DMS 273 (cell line): ENCODE data around the gene NDUFS5.
"Not testable (repeated sequence)": the region's sequence is repeated elsewhere in the genome, so short reads cannot be mapped to it uniquely, and the experiment has no call there.

Experiments
- DNase-seq: peaks from one replicate; lab custom pipeline; 2025; ENCODE audit not compliant: unreplicated experiment; lab: John Stamatoyannopoulos, UW

The NDUFS5 gene

GRCh38 chr1:39026051-39026865 lies at the start of gene NDUFS5:
NDUFS5 (plus strand) TSS chr1:39026350; CDS start chr1:39028725, 2,375 bp downstream.
- peak; percentile 100 for DNase-seq

- not testable (repeated sequence) for DNase-seq
Observed at GRCh38 chr1:38977399-38978244, 48.5 kb upstream of the NDUFS5 start.

- peak; percentile 94 for DNase-seq
Observed at GRCh38 chr1:38978245-38978542, 48.0 kb upstream of the NDUFS5 start.

GRCh38 chr1:38979380-38979779 lies 46.8 kb upstream of the NDUFS5 start:
- DNase-seq, result not testable (repeated sequence)

- no peak for DNase-seq
Observed at GRCh38 chr1:38989979-38990378, 36.2 kb upstream of the NDUFS5 start.

- DNase-seq, result peak; percentile 99
Observed at GRCh38 chr1:38990386-38990737, 35.8 kb upstream of the NDUFS5 start.

- DNase-seq, result peak; percentile 100
Observed at GRCh38 chr1:38990738-38991637, 35.2 kb upstream of the NDUFS5 start, which contains the start of gene AKIRIN1. AKIRIN1 (plus strand) TSS chr1:38991276; CDS start chr1:38991381, 105 bp downstream.

DNA sequence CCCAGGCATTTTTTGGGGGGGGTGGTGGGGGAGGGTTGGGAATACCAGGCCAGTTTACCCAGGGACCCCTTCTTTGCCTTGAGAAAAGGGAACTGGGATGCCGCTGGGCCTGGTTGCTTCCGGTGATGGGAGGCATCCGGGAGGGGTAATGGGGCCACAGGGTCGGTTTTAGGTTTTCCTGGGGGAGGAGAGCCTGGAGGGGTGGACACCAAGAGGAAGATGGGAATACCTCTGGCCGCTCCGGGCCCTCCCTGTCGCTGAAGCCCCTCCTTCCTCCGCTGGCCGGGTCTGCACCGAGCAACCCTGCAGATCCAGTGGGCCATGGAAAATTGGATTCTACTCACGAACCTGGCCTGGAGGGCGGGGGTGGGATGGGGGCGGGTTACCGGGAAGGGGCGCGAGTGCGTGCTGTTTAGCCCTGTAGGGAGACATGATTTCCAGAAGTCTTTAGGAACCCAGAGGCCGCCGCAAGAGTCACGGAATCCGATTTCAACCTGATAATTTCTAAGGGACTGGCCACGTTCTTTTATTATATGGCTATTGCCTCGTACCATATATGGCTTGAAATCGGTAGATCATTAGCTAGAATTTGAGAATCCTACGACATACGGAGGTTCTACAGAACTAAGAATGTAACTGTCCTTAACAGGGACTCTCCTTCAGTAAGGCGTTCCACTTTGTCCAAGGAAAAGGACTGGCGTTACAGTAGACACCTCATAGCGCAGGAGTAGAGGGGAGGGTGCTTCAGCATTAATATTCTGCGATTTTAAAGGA lies 34.3 kb upstream of the NDUFS5 start:
- DNase-seq, result peak; percentile 99

DNA sequence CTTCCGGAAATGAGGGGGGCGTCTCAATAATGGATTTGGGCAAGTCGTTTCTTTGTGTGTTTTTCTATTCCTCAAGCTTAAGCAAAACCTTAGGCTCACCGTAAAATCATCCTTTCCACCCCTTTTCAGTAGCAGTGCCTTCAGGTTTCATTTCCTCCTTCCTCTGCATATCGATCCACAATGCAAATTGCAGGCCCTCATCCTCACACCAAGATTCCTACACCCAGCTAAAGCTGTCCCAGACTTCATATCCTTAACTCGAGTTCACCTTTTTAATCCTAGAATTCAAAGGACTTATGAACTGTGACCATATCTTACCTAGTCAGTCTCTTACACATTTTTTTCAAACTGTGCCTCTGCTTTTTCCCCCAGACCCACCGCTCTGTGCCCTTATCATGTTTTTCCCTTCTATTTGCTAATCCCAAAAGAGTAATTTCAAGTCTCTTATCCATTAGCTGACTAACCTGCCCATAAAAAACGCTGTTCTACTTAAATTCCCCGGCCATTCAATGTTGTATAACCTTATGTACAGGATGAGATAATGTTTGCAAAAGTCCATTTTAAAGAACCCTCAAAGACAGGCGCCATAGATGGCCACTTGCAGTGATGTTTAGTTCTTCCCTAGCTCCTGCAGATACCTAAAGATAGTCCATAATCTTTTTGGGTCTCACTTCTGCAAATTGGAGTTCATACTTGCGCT lies 33.6 kb upstream of the NDUFS5 start:
- no peak for DNase-seq

DNA sequence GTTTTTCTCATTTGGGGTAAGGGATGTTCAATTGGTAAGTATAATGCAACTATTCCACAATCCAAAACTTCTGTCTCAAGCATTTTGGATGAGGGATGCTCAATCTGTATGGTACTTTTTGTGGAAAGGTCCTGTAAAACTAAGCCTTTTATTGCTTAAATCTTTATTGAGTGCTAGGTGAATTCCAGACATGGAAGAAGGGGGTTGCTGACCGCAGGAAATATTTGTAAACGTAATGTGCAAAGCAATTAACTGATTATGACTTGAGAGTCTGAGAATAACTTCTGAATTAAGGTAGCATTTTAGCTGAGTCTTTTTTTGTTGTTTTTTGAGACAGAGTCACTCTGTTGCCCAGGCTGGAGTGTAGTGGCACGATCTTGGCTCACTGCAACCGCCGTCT lies 32.0 kb upstream of the NDUFS5 start:
- DNase-seq, result no peak

- no peak for DNase-seq
Observed at GRCh38 chr1:38997034-38997900, 28.9 kb upstream of the NDUFS5 start.

DNA sequence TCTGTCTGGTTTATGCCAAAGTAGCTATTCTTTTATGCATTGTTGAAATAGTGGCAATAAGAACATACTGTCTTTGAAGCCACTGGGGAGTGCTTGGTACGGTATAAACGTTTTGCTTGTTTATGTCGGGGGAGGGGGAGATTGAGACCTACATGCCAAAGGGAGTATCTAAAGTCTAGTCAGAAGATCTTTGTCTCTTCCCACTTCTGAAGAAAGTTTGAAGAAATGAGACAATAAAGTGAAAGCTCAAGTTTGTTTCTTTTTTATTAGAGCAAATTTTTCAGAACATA lies 28.3 kb upstream of the NDUFS5 start:
- DNase-seq, result no peak

GRCh38 chr1:39001516-39002421 lies 24.4 kb upstream of the NDUFS5 start:
- peak; percentile 89 for DNase-seq

DNA sequence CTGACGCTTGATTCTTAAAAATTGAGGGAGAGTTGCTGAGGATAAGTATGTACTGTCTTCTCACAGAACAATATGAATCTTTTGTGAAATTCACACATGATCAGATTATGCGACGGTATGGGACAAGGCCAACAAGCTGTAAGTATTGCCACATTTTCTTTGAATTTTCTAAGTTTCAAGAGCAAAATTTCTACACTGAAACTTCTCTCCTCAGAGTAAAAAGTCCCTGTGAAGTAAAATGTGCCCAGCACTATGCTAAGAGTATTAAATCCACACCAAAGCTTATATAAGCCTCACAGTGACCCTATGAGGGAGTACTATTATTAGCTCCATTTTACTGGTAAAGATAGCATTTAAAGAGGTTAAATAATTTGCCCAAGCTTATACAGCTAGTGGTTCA lies 22.9 kb upstream of the NDUFS5 start:
- no peak for DNase-seq

GRCh38 chr1:39003794-39004193 lies 22.4 kb upstream of the NDUFS5 start:
- DNase-seq, result no peak

- no peak for DNase-seq
Observed at GRCh38 chr1:39006287-39006686, 19.9 kb upstream of the NDUFS5 start.

GRCh38 chr1:39006726-39007645 lies 19.2 kb upstream of the NDUFS5 start:
- no peak for DNase-seq
